K562 (cell line): ENCODE data around the gene SNX10.

Experiments
- ADNP ChIP-seq: fragments of 200-800 bp; sonication (Bioruptor generic); IDR thresholded peaks from 2 replicates; pipeline ENCODE4 v1.6.1; 2016; ENCODE audit warnings: missing genetic modification characterization, missing compliant biosample characterization
- EGR1 ChIP-seq: fragments of 450-650 bp; conservative IDR thresholded peaks from 2 replicates; pipeline ENCODE4 v1.6.1; 2017; ENCODE audit warnings: mild to moderate bottlenecking
- MAFK ChIP-seq: IDR thresholded peaks from 2 replicates; pipeline ENCODE4 v1.6.1; 2011; ENCODE audit warnings: low read length, improper control_type of control experiment
- RBM34 ChIP-seq: fragments of 200-400 bp; formaldehyde crosslinking; IDR thresholded peaks from 2 replicates; pipeline ENCODE4 v1.6.1; 2018; ENCODE audit warnings: low read length, borderline replicate concordance; ENCODE audit not compliant: insufficient read depth
- ZNF175 ChIP-seq: fragments of 200-800 bp; sonication (Bioruptor generic); IDR thresholded peaks from 2 replicates; pipeline ENCODE4 v1.6.1; 2016; ENCODE audit warnings: low read depth, mild to moderate bottlenecking, missing genetic modification characterization, missing compliant biosample characterization
- ZNF324 ChIP-seq: fragments of 250-450 bp; sonication (Bioruptor Pico); IDR thresholded peaks from 2 replicates; pipeline ENCODE4 v1.4.0; 2020; ENCODE audit warnings: mild to moderate bottlenecking
- ZSCAN32 ChIP-seq: fragments of 450-650 bp; formaldehyde crosslinking; IDR thresholded peaks from 2 replicates; pipeline ENCODE4 v1.4.0; 2020; ENCODE audit warnings: mild to moderate bottlenecking, moderate library complexity
- TF ChIP-seq, protein P1 (sequence below), 2 experiments: fragments of 450-650 bp; formaldehyde crosslinking in 1 of 2; IDR thresholded peaks; 2 replicates each; pipeline versions ENCODE4 v1.4.0 to v1.6.1; 2014 to 2020; ENCODE audit warnings: mild to moderate bottlenecking in 2 of 2, borderline replicate concordance in 1 of 2, low read depth in 1 of 2
- TF ChIP-seq, protein P2 (sequence below), 3 experiments: IDR thresholded peaks in 2 of 3; conservative IDR thresholded peaks in 1 of 3; 2 replicates each; pipeline ENCODE4 v1.5.1; 2011 to 2012; ENCODE audit warnings: low read length in 3 of 3, mild to moderate bottlenecking in 3 of 3, control low read depth in 2 of 3, improper control_type of control experiment in 1 of 3, inconsistent platforms in 1 of 3, low read depth in 1 of 3, mixed read lengths in 1 of 3, moderate library complexity in 1 of 3; ENCODE audit not compliant: insufficient read depth in 2 of 3
- TF ChIP-seq, protein P3 (sequence below): sonication (generic); formaldehyde crosslinking; IDR thresholded peaks from 2 replicates; pipeline ENCODE4 v1.8.0; 2023; ENCODE audit warnings: mild to moderate bottlenecking, missing genetic modification reagents
- TF ChIP-seq, protein P4 (sequence below): sonication (generic); formaldehyde crosslinking; IDR thresholded peaks from 2 replicates; pipeline ENCODE4 v1.8.1; 2023; ENCODE audit warnings: mild to moderate bottlenecking, missing genetic modification reagents
- TF ChIP-seq, protein P5 (sequence below): sonication (generic); formaldehyde crosslinking; IDR thresholded peaks from 2 replicates; pipeline ENCODE4 v1.8.1; 2022; ENCODE audit warnings: missing genetic modification reagents

DNA sequence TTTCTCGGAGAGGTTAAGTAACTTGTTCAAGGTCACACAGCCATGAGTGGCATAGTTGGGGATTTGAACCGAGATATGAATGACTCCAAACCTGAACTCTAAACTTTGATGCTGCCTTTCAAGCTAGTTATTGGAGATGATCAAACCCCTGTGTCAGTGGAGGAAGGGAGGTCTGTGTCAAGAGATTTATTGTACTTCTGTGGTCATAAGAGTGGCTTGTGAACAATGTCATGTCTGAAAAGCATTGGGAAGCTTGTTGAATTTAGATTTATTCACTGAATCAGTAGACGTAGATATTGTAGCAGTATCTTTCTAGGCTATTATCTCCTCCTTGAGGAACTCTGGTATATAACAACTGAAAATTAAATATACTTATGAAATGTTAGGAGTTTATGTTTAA is 27.3 kb downstream of the SNX10 start:
- TF ChIP-seq ZSCAN32 (no peak), ZNF324 (no peak), ZNF175 (CRISPR knock-in tag) (no peak), EGR1 (no peak), MAFK (no peak), ADNP (tag) (no peak), RBM34 (no peak)
- TF ChIP-seq, protein P1, sequence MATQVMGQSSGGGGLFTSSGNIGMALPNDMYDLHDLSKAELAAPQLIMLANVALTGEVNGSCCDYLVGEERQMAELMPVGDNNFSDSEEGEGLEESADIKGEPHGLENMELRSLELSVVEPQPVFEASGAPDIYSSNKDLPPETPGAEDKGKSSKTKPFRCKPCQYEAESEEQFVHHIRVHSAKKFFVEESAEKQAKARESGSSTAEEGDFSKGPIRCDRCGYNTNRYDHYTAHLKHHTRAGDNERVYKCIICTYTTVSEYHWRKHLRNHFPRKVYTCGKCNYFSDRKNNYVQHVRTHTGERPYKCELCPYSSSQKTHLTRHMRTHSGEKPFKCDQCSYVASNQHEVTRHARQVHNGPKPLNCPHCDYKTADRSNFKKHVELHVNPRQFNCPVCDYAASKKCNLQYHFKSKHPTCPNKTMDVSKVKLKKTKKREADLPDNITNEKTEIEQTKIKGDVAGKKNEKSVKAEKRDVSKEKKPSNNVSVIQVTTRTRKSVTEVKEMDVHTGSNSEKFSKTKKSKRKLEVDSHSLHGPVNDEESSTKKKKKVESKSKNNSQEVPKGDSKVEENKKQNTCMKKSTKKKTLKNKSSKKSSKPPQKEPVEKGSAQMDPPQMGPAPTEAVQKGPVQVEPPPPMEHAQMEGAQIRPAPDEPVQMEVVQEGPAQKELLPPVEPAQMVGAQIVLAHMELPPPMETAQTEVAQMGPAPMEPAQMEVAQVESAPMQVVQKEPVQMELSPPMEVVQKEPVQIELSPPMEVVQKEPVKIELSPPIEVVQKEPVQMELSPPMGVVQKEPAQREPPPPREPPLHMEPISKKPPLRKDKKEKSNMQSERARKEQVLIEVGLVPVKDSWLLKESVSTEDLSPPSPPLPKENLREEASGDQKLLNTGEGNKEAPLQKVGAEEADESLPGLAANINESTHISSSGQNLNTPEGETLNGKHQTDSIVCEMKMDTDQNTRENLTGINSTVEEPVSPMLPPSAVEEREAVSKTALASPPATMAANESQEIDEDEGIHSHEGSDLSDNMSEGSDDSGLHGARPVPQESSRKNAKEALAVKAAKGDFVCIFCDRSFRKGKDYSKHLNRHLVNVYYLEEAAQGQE (IDR thresholded peaks at IDR 0.05; ENCODE audit: borderline replicate concordance) = no peak
- TF ChIP-seq, protein P1 (CRISPR knock-in tag; IDR thresholded peaks at IDR 0.05; ENCODE audit: low read depth) = no peak
- TF ChIP-seq, protein P2, sequence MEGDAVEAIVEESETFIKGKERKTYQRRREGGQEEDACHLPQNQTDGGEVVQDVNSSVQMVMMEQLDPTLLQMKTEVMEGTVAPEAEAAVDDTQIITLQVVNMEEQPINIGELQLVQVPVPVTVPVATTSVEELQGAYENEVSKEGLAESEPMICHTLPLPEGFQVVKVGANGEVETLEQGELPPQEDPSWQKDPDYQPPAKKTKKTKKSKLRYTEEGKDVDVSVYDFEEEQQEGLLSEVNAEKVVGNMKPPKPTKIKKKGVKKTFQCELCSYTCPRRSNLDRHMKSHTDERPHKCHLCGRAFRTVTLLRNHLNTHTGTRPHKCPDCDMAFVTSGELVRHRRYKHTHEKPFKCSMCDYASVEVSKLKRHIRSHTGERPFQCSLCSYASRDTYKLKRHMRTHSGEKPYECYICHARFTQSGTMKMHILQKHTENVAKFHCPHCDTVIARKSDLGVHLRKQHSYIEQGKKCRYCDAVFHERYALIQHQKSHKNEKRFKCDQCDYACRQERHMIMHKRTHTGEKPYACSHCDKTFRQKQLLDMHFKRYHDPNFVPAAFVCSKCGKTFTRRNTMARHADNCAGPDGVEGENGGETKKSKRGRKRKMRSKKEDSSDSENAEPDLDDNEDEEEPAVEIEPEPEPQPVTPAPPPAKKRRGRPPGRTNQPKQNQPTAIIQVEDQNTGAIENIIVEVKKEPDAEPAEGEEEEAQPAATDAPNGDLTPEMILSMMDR (IDR thresholded peaks at IDR 0.05 in 2 of 3, conservative IDR thresholded peaks at IDR 0.05 in 1 of 3; ENCODE audit: insufficient read depth in 2 of 3, low read depth in 1 of 3, low read length in 3 of 3) = no peak
- TF ChIP-seq, protein P3, sequence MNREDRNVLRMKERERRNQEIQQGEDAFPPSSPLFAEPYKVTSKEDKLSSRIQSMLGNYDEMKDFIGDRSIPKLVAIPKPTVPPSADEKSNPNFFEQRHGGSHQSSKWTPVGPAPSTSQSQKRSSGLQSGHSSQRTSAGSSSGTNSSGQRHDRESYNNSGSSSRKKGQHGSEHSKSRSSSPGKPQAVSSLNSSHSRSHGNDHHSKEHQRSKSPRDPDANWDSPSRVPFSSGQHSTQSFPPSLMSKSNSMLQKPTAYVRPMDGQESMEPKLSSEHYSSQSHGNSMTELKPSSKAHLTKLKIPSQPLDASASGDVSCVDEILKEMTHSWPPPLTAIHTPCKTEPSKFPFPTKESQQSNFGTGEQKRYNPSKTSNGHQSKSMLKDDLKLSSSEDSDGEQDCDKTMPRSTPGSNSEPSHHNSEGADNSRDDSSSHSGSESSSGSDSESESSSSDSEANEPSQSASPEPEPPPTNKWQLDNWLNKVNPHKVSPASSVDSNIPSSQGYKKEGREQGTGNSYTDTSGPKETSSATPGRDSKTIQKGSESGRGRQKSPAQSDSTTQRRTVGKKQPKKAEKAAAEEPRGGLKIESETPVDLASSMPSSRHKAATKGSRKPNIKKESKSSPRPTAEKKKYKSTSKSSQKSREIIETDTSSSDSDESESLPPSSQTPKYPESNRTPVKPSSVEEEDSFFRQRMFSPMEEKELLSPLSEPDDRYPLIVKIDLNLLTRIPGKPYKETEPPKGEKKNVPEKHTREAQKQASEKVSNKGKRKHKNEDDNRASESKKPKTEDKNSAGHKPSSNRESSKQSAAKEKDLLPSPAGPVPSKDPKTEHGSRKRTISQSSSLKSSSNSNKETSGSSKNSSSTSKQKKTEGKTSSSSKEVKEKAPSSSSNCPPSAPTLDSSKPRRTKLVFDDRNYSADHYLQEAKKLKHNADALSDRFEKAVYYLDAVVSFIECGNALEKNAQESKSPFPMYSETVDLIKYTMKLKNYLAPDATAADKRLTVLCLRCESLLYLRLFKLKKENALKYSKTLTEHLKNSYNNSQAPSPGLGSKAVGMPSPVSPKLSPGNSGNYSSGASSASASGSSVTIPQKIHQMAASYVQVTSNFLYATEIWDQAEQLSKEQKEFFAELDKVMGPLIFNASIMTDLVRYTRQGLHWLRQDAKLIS = no peak
- TF ChIP-seq, protein P4, sequence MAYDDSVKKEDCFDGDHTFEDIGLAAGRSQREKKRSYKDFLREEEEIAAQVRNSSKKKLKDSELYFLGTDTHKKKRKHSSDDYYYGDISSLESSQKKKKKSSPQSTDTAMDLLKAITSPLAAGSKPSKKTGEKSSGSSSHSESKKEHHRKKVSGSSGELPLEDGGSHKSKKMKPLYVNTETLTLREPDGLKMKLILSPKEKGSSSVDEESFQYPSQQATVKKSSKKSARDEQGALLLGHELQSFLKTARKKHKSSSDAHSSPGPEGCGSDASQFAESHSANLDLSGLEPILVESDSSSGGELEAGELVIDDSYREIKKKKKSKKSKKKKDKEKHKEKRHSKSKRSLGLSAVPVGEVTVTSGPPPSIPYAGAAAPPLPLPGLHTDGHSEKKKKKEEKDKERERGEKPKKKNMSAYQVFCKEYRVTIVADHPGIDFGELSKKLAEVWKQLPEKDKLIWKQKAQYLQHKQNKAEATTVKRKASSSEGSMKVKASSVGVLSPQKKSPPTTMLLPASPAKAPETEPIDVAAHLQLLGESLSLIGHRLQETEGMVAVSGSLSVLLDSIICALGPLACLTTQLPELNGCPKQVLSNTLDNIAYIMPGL = no peak
- TF ChIP-seq, protein P5, sequence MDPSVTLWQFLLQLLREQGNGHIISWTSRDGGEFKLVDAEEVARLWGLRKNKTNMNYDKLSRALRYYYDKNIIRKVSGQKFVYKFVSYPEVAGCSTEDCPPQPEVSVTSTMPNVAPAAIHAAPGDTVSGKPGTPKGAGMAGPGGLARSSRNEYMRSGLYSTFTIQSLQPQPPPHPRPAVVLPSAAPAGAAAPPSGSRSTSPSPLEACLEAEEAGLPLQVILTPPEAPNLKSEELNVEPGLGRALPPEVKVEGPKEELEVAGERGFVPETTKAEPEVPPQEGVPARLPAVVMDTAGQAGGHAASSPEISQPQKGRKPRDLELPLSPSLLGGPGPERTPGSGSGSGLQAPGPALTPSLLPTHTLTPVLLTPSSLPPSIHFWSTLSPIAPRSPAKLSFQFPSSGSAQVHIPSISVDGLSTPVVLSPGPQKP (CRISPR knock-in tag) = no peak
